ENCODE results near the gene MEF2D.

Gene MEF2D

GRCh38 chr1:156528875-156529425 lies 28.4 kb upstream of the MEF2D start:
- H3K27ac Mint-ChIP-seq: no peak overlapping the region
- no peak overlapping the region for H3K4me3 Mint-ChIP-seq
- TF ChIP-seq CTCF (IDR thresholded peaks at IDR 0.05; ENCODE audit: unreplicated experiment in 3 of 3): no peak
- H3K36me3 Mint-ChIP-seq (ENCODE audit: low read depth): peaks cover 45% of the 10 kb centered on the region
- no peaks in the 10 kb centered on the region for H3K27me3 Mint-ChIP-seq (ENCODE audit: low read depth)
- H3K9me3 Mint-ChIP-seq: no peaks in the 10 kb centered on the region
- peaks cover 25% of the 10 kb centered on the region for H3K4me1 Mint-ChIP-seq

GRCh38 chr1:156528231-156528630 lies 27.7 kb upstream of the MEF2D start:
- Mint-ChIP-seq H3K4me1 (peaks cover 25% of the 10 kb centered on the region), H3K27ac (no peak overlapping the region), H3K9me3 (no peaks in the 10 kb centered on the region), H3K4me3 (no peak overlapping the region), H3K36me3 (ENCODE audit: low read depth) (peaks cover 39% of the 10 kb centered on the region), H3K27me3 (ENCODE audit: low read depth) (no peaks in the 10 kb centered on the region)
- TF ChIP-seq CTCF (IDR thresholded peaks at IDR 0.05; ENCODE audit: unreplicated experiment in 3 of 3): no peak

- no peaks in the 10 kb centered on the region for H3K9me3 Mint-ChIP-seq
- H3K4me1 Mint-ChIP-seq: peaks cover 25% of the 10 kb centered on the region
- no peak for TF ChIP-seq CTCF (IDR thresholded peaks at IDR 0.05; ENCODE audit: unreplicated experiment in 3 of 3)
- no peak overlapping the region for H3K27ac Mint-ChIP-seq
- peaks cover 38% of the 10 kb centered on the region for H3K36me3 Mint-ChIP-seq (ENCODE audit: low read depth)
- H3K4me3 Mint-ChIP-seq: no peak overlapping the region
- no peaks in the 10 kb centered on the region for H3K27me3 Mint-ChIP-seq (ENCODE audit: low read depth)
Observed at GRCh38 chr1:156527584-156527983, 27.0 kb upstream of the MEF2D start.

GRCh38 chr1:156525856-156526489 lies 25.4 kb upstream of the MEF2D start:
- TF ChIP-seq CTCF (IDR thresholded peaks at IDR 0.05; ENCODE audit: unreplicated experiment in 3 of 3): no peak
- Mint-ChIP-seq H3K27me3 (ENCODE audit: low read depth) (no peaks in the 10 kb centered on the region), H3K27ac (peak overlapping the region in 2 of 3 experiments; percentile 39 to 77), H3K36me3 (ENCODE audit: low read depth) (peaks cover 33% of the 10 kb centered on the region), H3K4me1 (peaks cover 25% of the 10 kb centered on the region), H3K9me3 (no peaks in the 10 kb centered on the region), H3K4me3 (no peak overlapping the region)

- peak overlapping the region in 2 of 3 experiments; percentile 0 to 24 for H3K4me3 Mint-ChIP-seq
- H3K27me3 Mint-ChIP-seq (ENCODE audit: low read depth): no peaks in the 10 kb centered on the region
- no peaks in the 10 kb centered on the region for H3K9me3 Mint-ChIP-seq
- peaks cover 25% of the 10 kb centered on the region for H3K36me3 Mint-ChIP-seq (ENCODE audit: low read depth)
- H3K27ac Mint-ChIP-seq: peak overlapping the region; percentile 13 to 77 (median 70)
- no peak for TF ChIP-seq CTCF (IDR thresholded peaks at IDR 0.05; ENCODE audit: unreplicated experiment in 3 of 3)
- H3K4me1 Mint-ChIP-seq: peaks cover 25% of the 10 kb centered on the region
Observed at GRCh38 chr1:156525071-156525501, 24.5 kb upstream of the MEF2D start.

DNA sequence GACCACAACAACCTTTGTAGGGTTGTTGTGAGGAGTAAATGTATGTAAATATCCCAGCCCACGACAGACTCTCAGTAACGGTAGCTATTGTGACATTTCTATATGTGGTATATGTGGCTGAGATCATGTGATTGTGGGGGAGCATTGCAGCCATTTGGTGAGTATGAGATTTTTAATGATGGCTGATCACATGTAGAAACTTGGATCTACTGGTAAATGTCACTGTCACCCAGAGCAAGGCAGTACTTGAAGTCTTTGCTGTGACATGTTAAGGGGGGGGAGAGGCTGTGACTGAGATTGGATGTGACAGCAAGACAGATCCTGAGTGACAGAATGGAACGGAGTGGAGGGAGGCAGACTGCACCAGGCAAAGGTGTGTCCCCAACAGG lies 23.9 kb upstream of the MEF2D start:
- no peak for TF ChIP-seq CTCF (IDR thresholded peaks at IDR 0.05; ENCODE audit: unreplicated experiment in 3 of 3)
- Mint-ChIP-seq H3K4me1 (peaks cover 25% of the 10 kb centered on the region), H3K9me3 (no peaks in the 10 kb centered on the region), H3K27ac (peak overlapping the region in 1 of 3 experiments; percentile 77), H3K4me3 (no peak overlapping the region), H3K36me3 (ENCODE audit: low read depth) (peaks cover 25% of the 10 kb centered on the region), H3K27me3 (ENCODE audit: low read depth) (no peaks in the 10 kb centered on the region)
